ENCODE measurements around the gene VMP1.
"Not testable (repeated sequence)": the region's sequence is repeated elsewhere in the genome, so short reads cannot be mapped to it uniquely, and the experiment has no call there.

The VMP1 gene

DNA sequence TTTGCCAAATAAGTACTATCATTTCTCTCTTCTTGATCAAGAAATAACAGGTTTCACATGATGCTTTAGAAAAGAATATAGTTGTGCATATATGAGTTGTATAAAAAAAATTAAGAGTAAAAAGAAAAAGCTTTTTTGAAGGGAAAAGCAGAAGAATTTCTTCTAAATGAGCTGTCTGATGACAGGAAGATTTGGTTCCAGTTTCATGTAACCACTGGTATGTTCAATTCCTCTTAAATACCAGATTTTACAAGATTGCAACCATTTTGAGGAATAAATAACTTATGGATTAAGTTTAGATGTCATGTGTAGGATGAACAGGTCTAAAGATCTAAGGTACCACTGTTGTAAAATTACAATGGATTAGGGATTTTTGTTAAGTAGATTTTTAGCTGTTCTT lies 45.0 kb downstream of the VMP1 start:
- intact Hi-C loops (cut with DNase I; ENCODE audit: low total_unique reads), result loop anchor here (2.0 kb wide), 1 partner anchor 86 kb away; no protein-coding TSS in a partner anchor
- TF ChIP-seq, protein P1, sequence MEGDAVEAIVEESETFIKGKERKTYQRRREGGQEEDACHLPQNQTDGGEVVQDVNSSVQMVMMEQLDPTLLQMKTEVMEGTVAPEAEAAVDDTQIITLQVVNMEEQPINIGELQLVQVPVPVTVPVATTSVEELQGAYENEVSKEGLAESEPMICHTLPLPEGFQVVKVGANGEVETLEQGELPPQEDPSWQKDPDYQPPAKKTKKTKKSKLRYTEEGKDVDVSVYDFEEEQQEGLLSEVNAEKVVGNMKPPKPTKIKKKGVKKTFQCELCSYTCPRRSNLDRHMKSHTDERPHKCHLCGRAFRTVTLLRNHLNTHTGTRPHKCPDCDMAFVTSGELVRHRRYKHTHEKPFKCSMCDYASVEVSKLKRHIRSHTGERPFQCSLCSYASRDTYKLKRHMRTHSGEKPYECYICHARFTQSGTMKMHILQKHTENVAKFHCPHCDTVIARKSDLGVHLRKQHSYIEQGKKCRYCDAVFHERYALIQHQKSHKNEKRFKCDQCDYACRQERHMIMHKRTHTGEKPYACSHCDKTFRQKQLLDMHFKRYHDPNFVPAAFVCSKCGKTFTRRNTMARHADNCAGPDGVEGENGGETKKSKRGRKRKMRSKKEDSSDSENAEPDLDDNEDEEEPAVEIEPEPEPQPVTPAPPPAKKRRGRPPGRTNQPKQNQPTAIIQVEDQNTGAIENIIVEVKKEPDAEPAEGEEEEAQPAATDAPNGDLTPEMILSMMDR (IDR thresholded peaks at IDR 0.05), result no peak

DNA sequence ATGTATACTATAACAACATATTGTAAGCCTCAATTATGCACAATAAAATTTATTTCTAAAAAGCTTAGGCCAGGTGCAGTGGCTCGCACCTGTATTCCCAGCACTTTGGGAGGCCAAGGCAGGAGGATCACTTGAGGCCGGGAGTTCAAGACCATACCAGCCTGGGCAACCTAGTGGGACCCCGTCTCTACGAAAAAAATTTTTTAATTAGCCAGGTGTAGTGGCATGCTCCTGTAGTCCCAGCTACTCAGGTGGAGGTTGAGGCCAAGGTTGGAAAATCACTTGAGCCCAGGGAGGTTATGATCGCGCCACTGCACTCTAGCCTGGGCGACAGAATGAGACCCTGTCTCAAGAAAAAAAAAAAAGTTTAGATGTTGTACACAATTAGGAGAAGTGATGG lies 45.5 kb downstream of the VMP1 start:
- DNase-seq, result no peak
- TF ChIP-seq, protein P1 (IDR thresholded peaks at IDR 0.05), result no peak
- Histone ChIP-seq H3K4me1 (peaks cover 0 to 40% (median 11%) of the 10 kb centered on the region in 4 donors), H3K4me3 (no peak overlapping the region), H3K9me3 (no peaks in the 10 kb centered on the region), H3K27ac (no peak overlapping the region), H3K27me3 (no peaks in the 10 kb centered on the region), H3K36me3 (no peaks in the 10 kb centered on the region)
- intact Hi-C loops (cut with DNase I; ENCODE audit: low total_unique reads), result loop anchor here (2.0 kb wide), 1 partner anchor 86 kb away; no protein-coding TSS in a partner anchor

More for the DNA sequence above, 45.0 kb downstream of the VMP1 start:
- H3K4me1 ChIP-seq, result peaks cover 0 to 36% (median 11%) of the 10 kb centered on the region in 4 donors
- no peak for DNase-seq
- no peaks in the 10 kb centered on the region for H3K9me3 ChIP-seq
- H3K36me3 ChIP-seq, result no peaks in the 10 kb centered on the region
- no peaks in the 10 kb centered on the region for H3K27me3 ChIP-seq
- H3K27ac ChIP-seq, result no peak overlapping the region
- H3K4me3 ChIP-seq, result no peak overlapping the region

DNA sequence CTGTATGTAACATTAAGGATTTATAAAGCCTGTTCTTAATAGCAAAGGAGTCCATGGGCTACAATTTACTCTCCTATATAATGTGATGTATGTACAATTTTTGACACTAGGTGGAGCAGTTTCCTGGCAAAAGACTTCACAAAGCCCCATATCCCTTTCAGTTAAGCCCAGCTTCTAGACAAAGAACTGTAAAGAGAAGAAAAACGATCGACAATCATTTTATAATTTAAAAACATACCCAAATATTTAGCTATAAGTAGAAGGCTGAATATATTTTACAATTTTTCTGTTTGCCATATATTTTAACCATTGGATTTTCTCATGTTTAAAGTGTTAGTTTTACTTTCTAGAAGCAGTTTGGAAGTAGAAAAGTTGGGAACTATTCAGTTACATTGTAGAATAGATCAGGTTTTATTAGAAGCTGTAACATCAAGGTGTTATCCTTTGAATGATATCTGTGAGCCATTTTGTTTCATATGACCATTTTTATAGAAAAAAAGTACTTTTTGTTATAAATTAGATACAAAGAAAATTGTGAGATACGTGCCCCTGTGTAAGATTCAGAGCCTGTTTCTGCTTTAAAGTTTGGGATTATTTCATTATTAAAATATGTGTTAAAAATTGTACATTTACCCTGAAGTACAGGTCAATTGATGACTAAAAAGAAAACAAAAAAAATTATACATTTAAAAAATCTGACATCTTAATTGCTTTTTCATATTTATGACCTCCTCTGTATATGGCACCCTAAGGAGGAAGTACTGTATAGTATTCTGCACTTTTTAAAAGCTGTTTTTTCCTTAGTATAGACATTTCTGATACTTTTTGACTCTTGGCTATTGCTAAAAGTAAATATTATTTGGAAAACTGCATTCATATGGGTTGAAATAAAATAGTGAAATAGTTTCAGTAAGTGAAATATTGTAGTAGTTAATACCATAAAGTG lies 46.3 kb downstream of the VMP1 start:
- DNase-seq, result no peak
- TF ChIP-seq, protein P1 (IDR thresholded peaks at IDR 0.05), result peak; percentile 69 to 88
- Histone ChIP-seq H3K4me1 (peaks cover 0 to 43% (median 11%) of the 10 kb centered on the region in 4 donors), H3K27me3 (no peaks in the 10 kb centered on the region), H3K27ac (peak overlapping the region; percentile 41 to 67), H3K4me3 (peak overlapping the region in 1 of 2 donors; percentile 21), H3K36me3 (no peaks in the 10 kb centered on the region), H3K9me3 (no peaks in the 10 kb centered on the region)
- intact Hi-C loops (cut with DNase I; ENCODE audit: low total_unique reads), result loop anchor here (2.0 kb wide), 1 partner anchor 85 kb away; no protein-coding TSS in a partner anchor

DNA sequence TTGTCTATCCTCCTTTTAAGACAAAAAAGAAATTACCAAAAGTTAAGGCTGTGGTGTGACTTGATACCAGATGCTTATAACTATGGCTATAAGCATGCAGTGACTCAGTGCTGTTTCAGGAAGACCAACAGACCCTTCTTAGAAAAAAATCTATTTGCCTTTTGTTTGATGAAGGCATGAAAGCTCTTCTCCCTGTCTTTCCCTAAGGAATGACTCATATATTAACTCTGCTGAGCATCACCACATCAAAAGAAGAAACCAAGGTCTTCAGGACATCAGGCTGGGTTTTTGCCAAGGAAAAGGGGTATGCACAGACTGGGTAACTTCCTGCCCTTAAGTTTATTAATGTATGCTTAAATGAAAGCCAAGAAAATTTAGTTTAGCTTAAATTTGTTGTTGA lies 47.1 kb downstream of the VMP1 start:
- peaks cover 0 to 43% (median 11%) of the 10 kb centered on the region in 4 donors for H3K4me1 ChIP-seq
- no peak overlapping the region for H3K4me3 ChIP-seq
- H3K27me3 ChIP-seq, result no peaks in the 10 kb centered on the region
- H3K27ac ChIP-seq, result peak overlapping the region; percentile 41 to 67
- intact Hi-C loops (cut with DNase I; ENCODE audit: low total_unique reads), result no loop called here
- TF ChIP-seq, protein P1 (IDR thresholded peaks at IDR 0.05), result no peak
- no peak for DNase-seq
- H3K9me3 ChIP-seq, result no peaks in the 10 kb centered on the region
- no peaks in the 10 kb centered on the region for H3K36me3 ChIP-seq

DNA sequence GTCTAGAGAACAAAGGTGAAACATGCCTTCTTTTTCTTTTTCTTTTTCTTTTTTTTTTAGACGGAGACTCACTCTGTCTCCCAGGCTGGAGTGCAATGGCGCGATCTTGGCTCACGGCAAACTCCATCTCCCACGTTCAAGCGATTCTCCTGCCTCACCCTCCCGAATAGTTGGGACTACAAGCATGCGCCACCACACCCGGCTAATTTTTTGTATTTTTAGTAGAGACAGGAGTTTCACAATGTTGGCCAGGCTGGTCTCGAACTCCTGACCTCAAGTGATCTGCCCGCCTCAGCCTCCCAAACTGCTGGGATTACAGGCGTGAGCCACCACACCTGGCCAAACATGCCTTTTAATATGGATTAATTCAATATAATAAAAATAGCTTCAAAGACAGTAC lies 47.6 kb downstream of the VMP1 start:
- intact Hi-C loops (cut with DNase I; ENCODE audit: low total_unique reads); H3K27me3 ChIP-seq; DNase-seq: not testable (repeated sequence)

DNA sequence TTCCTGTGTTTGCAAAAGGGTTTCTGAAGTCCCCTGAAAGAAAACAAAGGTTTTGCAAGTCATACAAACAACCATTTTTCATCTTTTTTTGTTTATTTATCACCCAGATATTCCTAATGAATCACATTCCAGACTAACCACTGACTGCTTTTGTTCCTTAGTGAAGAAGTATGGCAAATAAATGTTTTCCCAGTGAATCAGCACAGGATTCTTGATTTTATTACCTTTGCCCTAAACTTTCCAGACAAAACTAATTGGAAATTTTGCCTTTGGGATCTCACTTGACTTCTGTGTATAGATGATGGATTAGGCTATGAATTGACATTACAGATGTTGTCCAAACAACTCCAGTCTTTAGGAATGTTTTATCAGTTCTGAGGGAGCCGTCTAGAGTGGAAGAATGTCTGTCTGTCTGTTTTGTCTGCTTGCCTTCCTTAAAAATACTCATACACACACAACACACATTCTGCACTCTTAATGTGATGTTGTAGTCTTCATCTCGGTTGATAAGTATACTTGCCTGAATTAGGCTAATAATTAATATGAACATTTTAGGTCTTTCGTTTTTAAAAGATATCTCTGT lies 48.9 kb downstream of the VMP1 start:
- no peak for DNase-seq
- Histone ChIP-seq H3K9me3 (no peaks in the 10 kb centered on the region), H3K4me3 (no peak overlapping the region), H3K27me3 (no peaks in the 10 kb centered on the region), H3K36me3 (no peaks in the 10 kb centered on the region), H3K4me1 (peaks cover 0 to 44% (median 11%) of the 10 kb centered on the region in 4 donors), H3K27ac (peak overlapping the region; percentile 67 to 68)
- intact Hi-C loops (cut with DNase I; ENCODE audit: low total_unique reads), result no loop called here
- TF ChIP-seq, protein P1 (IDR thresholded peaks at IDR 0.05), result no peak

More for the DNA sequence above, 47.6 kb downstream of the VMP1 start:
- H3K9me3 ChIP-seq, H3K4me3 ChIP-seq, H3K36me3 ChIP-seq: not testable (repeated sequence)
- Histone ChIP-seq H3K27ac (peak overlapping the region; percentile 41 to 67), H3K4me1 (peaks cover 0 to 43% (median 11%) of the 10 kb centered on the region in 4 donors)

All from tibial artery (tissue), 4 donors.